Measurements from ENCODE around the gene TMCC2. TPM values are rescaled to one million over a fixed set of nuclear protein-coding genes. Genes with fewer than 3 reads are reported as not detected.

TMCC2 gene
- total RNA-seq, 1 experiment from 2014 or later, result 2.2 TPM

DNA sequence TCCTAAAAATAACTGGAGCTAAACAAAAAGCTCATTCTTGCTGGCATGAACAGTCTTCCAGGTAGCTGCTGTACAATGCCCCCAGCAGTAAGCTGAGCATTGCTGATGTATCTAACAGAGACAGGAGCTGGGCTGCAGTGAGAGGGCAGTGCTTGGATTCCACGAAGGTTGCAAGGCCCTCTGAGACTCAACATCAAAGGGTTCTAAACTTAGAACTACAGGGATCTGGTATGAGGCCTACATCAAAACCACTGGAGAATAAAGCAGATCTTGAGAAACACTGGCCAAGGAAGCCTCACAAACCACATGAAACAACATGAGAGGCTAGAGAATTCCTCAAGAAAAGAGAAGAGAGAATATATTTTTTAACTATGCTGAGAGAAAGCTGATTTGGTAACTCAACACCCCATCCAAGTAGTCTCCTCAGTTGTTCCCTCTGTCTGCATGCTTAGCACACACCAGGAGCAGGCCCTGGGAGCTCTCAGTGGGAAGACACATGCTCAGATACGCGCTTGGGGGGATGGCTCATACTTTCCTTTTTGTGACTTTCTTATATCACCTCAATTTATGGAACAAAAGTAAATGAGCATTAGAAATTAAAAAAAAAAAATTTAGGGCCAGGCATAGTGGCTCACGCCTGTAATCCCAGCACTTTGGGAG is 43.9 kb upstream of the TMCC2 start:
- TF ChIP-seq, protein P1, sequence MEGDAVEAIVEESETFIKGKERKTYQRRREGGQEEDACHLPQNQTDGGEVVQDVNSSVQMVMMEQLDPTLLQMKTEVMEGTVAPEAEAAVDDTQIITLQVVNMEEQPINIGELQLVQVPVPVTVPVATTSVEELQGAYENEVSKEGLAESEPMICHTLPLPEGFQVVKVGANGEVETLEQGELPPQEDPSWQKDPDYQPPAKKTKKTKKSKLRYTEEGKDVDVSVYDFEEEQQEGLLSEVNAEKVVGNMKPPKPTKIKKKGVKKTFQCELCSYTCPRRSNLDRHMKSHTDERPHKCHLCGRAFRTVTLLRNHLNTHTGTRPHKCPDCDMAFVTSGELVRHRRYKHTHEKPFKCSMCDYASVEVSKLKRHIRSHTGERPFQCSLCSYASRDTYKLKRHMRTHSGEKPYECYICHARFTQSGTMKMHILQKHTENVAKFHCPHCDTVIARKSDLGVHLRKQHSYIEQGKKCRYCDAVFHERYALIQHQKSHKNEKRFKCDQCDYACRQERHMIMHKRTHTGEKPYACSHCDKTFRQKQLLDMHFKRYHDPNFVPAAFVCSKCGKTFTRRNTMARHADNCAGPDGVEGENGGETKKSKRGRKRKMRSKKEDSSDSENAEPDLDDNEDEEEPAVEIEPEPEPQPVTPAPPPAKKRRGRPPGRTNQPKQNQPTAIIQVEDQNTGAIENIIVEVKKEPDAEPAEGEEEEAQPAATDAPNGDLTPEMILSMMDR (conservative IDR thresholded peaks at IDR 0.05; ENCODE audit: low read depth, low read length), result no peak
- TF ChIP-seq EZH2 (IDR thresholded peaks at IDR 0.05; ENCODE audit: borderline replicate concordance, low read depth, low read length, poor library complexity, severe bottlenecking), result no peak
- intact Hi-C loops (cut with micrococcal nuclease; ENCODE audit: unreplicated experiment), result no loop called here
- Histone ChIP-seq H3K4me1 (ENCODE audit: insufficient read depth, low read length, poor library complexity, severe bottlenecking) (no peaks in the 10 kb centered on the region), H3K9me3 (ENCODE audit: low read depth, low read length, poor library complexity, severe bottlenecking) (no peaks in the 10 kb centered on the region), H3K27ac (ENCODE audit: low read depth, low read length, poor library complexity, severe bottlenecking) (no peak overlapping the region), H3K36me3 (ENCODE audit: insufficient read depth, low read length, poor library complexity, severe bottlenecking) (no peaks in the 10 kb centered on the region), H3K27me3 (replicated peaks; ENCODE audit: insufficient read depth, low read depth, low read length, poor library complexity) (no peaks in the 10 kb centered on the region), H3K4me3 (ENCODE audit: low read depth, low read length, poor library complexity, severe bottlenecking) (no peak overlapping the region)
- BruUV-seq (replicated peaks), result no TSS peak
- CTCF ChIA-PET, result no interaction called here
- POLR2A ChIA-PET (ENCODE audit: low non-redundant PET), result no interaction called here
- DNase-seq (ENCODE audit: low spot score), result no peak

DNA sequence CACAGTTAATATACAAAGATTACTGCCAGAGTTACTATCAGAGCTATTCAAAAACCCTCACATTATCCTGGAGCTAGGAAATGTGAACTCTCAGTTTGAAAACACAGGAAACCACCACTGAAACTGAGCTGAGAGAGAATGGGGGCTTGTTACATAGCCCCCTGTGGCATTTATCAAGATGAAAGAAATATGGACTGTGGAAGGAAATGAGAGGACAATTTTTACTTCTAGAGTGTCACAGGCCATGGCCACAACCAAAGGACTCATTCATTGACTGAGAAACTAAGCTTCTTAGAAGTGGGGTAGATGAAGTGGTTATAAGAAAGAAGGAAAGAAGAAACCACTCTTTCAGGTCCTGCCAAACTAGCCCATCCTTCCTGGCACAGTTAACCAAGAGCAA is 41.6 kb upstream of the TMCC2 start:
- TF ChIP-seq, protein P1 (conservative IDR thresholded peaks at IDR 0.05; ENCODE audit: low read depth, low read length), result no peak
- TF ChIP-seq EZH2 (IDR thresholded peaks at IDR 0.05; ENCODE audit: borderline replicate concordance, low read depth, low read length, poor library complexity, severe bottlenecking), result no peak

DNA sequence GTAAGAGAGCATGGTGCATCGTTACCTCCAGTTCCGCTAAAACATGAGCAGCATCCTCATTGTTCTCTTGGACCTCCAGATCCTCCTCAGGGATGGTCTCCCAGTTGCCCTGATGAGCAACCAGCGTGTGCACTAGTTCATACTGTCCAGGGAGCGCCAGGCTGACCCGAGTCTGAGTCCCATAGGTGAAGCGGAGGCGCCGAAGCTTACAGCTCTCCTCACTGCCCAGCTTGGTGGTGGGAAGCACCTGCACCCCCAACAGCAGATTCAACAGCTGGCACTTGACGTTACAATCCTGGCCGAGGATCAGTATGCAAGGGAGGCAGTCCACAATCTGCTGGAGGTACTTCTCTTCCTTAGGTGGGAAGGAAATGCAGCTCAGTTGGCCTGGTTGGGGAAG is 40.3 kb upstream of the TMCC2 start:
- no peaks in the 10 kb centered on the region for H3K4me1 ChIP-seq (ENCODE audit: insufficient read depth, low read length, poor library complexity, severe bottlenecking)
- H3K27ac ChIP-seq (ENCODE audit: low read depth, low read length, poor library complexity, severe bottlenecking), result no peak overlapping the region
- CTCF ChIA-PET, result no interaction called here
- no peaks in the 10 kb centered on the region for H3K9me3 ChIP-seq (ENCODE audit: low read depth, low read length, poor library complexity, severe bottlenecking)
- intact Hi-C loops (cut with micrococcal nuclease; ENCODE audit: unreplicated experiment), result no loop called here
- no peak overlapping the region for H3K4me3 ChIP-seq (ENCODE audit: low read depth, low read length, poor library complexity, severe bottlenecking)
- no peaks in the 10 kb centered on the region for H3K36me3 ChIP-seq (ENCODE audit: insufficient read depth, low read length, poor library complexity, severe bottlenecking)
- no peak for DNase-seq (ENCODE audit: low spot score)
- POLR2A ChIA-PET (ENCODE audit: low non-redundant PET), result no interaction called here
- TF ChIP-seq, protein P1 (conservative IDR thresholded peaks at IDR 0.05; ENCODE audit: low read depth, low read length), result no peak
- no peak for TF ChIP-seq EZH2 (IDR thresholded peaks at IDR 0.05; ENCODE audit: borderline replicate concordance, low read depth, low read length, poor library complexity, severe bottlenecking)
- H3K27me3 ChIP-seq (replicated peaks; ENCODE audit: insufficient read depth, low read depth, low read length, poor library complexity), result no peaks in the 10 kb centered on the region
- BruUV-seq (replicated peaks), result no TSS peak

More for the DNA sequence above, 41.6 kb upstream of the TMCC2 start:
- POLR2A ChIA-PET (ENCODE audit: low non-redundant PET), result no interaction called here
- H3K9me3 ChIP-seq (ENCODE audit: low read depth, low read length, poor library complexity, severe bottlenecking), result no peaks in the 10 kb centered on the region
- no peaks in the 10 kb centered on the region for H3K36me3 ChIP-seq (ENCODE audit: insufficient read depth, low read length, poor library complexity, severe bottlenecking)
- no TSS peak for BruUV-seq (replicated peaks)
- CTCF ChIA-PET, result no interaction called here
- H3K27me3 ChIP-seq (replicated peaks; ENCODE audit: insufficient read depth, low read depth, low read length, poor library complexity), result no peaks in the 10 kb centered on the region
- H3K27ac ChIP-seq (ENCODE audit: low read depth, low read length, poor library complexity, severe bottlenecking), result no peak overlapping the region
- intact Hi-C loops (cut with micrococcal nuclease; ENCODE audit: unreplicated experiment), result no loop called here
- H3K4me1 ChIP-seq (ENCODE audit: insufficient read depth, low read length, poor library complexity, severe bottlenecking), result no peaks in the 10 kb centered on the region
- no peak for DNase-seq (ENCODE audit: low spot score)
- H3K4me3 ChIP-seq (ENCODE audit: low read depth, low read length, poor library complexity, severe bottlenecking), result no peak overlapping the region

Measured in A673 (cell line).